ENCODE measurements around the gene SLC30A4. TPM values are rescaled to one million over a fixed set of nuclear protein-coding genes. Genes with fewer than 3 reads are reported as not detected.

SLC30A4 gene
- total and polyA plus RNA-seq, 4 donors: 1.0 to 7.8 (median 2.9) TPM

- DNase-seq (no peak), ATAC-seq (ENCODE audit: insufficient read depth, low FRiP score) (no peak)
- no peaks in the 10 kb centered on the region for H3K9me3 ChIP-seq (ENCODE audit: control insufficient read depth in 4 of 4, insufficient read depth in 3 of 4, low read length in 3 of 4)
- TF ChIP-seq CTCF (IDR thresholded peaks at IDR 0.05; ENCODE audit: control extremely low read depth, extremely low read depth): no peak
- H3K9ac ChIP-seq (ENCODE audit: insufficient read depth in 1 of 2, low read length in 2 of 2): no peak overlapping the region
- peaks cover 0 to 1% (median 0%) of the 10 kb centered on the region in 5 donors for H3K4me1 ChIP-seq (ENCODE audit: control insufficient read depth in 5 of 5, insufficient read depth in 5 of 5, low read length in 5 of 5)
- 69 to 86% methylated on average over 5 of the region's 5 CpGs for WGBS, 2 donors
- no peaks in the 10 kb centered on the region for H3K27me3 ChIP-seq (ENCODE audit: control insufficient read depth in 3 of 3, insufficient read depth in 3 of 3, low read length in 2 of 3)
- H3K4me3 ChIP-seq: no peak overlapping the region
- peaks cover 0 to 2% (median 0%) of the 10 kb centered on the region in 4 donors for H3K36me3 ChIP-seq (ENCODE audit: control insufficient read depth in 4 of 4, insufficient read depth in 4 of 4, low read length in 4 of 4)
- no peak overlapping the region for H3K27ac ChIP-seq (ENCODE audit: low read depth in 1 of 2, low read length in 1 of 2)
Measured at GRCh38 chr15:45439521-45440260, 82.9 kb downstream of the SLC30A4 start.

GRCh38 chr15:45435124-45435903 lies 87.2 kb downstream of the SLC30A4 start:
- ATAC-seq (ENCODE audit: insufficient read depth, low FRiP score) (no peak), DNase-seq (no peak)
- no peak for TF ChIP-seq CTCF (IDR thresholded peaks at IDR 0.05; ENCODE audit: control extremely low read depth, extremely low read depth)
- no peaks in the 10 kb centered on the region for H3K27me3 ChIP-seq (ENCODE audit: control insufficient read depth in 3 of 3, insufficient read depth in 3 of 3, low read length in 2 of 3)
- WGBS, 2 donors: 73 to 81% methylated on average over 8 of the region's 8 CpGs
- no peak overlapping the region for H3K27ac ChIP-seq (ENCODE audit: low read depth in 1 of 2, low read length in 1 of 2)
- H3K4me1 ChIP-seq (ENCODE audit: control insufficient read depth in 5 of 5, insufficient read depth in 5 of 5, low read length in 5 of 5): no peaks in the 10 kb centered on the region
- H3K4me3 ChIP-seq: no peak overlapping the region
- H3K9ac ChIP-seq (ENCODE audit: insufficient read depth in 1 of 2, low read length in 2 of 2): no peak overlapping the region
- peaks cover 0 to 2% (median 0%) of the 10 kb centered on the region in 4 donors for H3K36me3 ChIP-seq (ENCODE audit: control insufficient read depth in 4 of 4, insufficient read depth in 4 of 4, low read length in 4 of 4)
- no peaks in the 10 kb centered on the region for H3K9me3 ChIP-seq (ENCODE audit: control insufficient read depth in 4 of 4, insufficient read depth in 3 of 4, low read length in 3 of 4)

- H3K27ac ChIP-seq (ENCODE audit: low read depth in 1 of 2, low read length in 1 of 2): no peak overlapping the region
- WGBS, 2 donors: 79 to 93% methylated on average over 2 of the region's 2 CpGs
- no peaks in the 10 kb centered on the region for H3K9me3 ChIP-seq (ENCODE audit: control insufficient read depth in 4 of 4, insufficient read depth in 3 of 4, low read length in 3 of 4)
- H3K9ac ChIP-seq (ENCODE audit: insufficient read depth in 1 of 2, low read length in 2 of 2): no peak overlapping the region
- no peak for ATAC-seq (ENCODE audit: insufficient read depth, low FRiP score)
- H3K4me1 ChIP-seq (ENCODE audit: control insufficient read depth in 5 of 5, insufficient read depth in 5 of 5, low read length in 5 of 5): no peaks in the 10 kb centered on the region
- H3K36me3 ChIP-seq (ENCODE audit: control insufficient read depth in 4 of 4, insufficient read depth in 4 of 4, low read length in 4 of 4): peaks cover 0 to 2% (median 0%) of the 10 kb centered on the region in 4 donors
- no peaks in the 10 kb centered on the region for H3K27me3 ChIP-seq (ENCODE audit: control insufficient read depth in 3 of 3, insufficient read depth in 3 of 3, low read length in 2 of 3)
- no peak for DNase-seq
- TF ChIP-seq CTCF (IDR thresholded peaks at IDR 0.05; ENCODE audit: control extremely low read depth, extremely low read depth): no peak
- no peak overlapping the region for H3K4me3 ChIP-seq
Measured at GRCh38 chr15:45434078-45434567, 88.4 kb downstream of the SLC30A4 start.

Measured in lung (tissue), 12 donors.